ENCODE measurements around the gene IFFO2.

IFFO2 gene

GRCh38 chr1:18956193-18957135, at the start of gene IFFO2:
Gene IFFO2, minus strand, starts transcription at chr1:18956676. Its CDS starts 344 bp downstream, at chr1:18956332.
- DNase-seq: peak; percentile 98

GRCh38 chr1:19006000-19006399, 49.5 kb upstream of the IFFO2 start:
- DNase-seq: no peak

- no peak for DNase-seq
Observed at GRCh38 chr1:19003371-19004290, 47.2 kb upstream of the IFFO2 start.

- no peak for DNase-seq
Observed at GRCh38 chr1:19000065-19000464, 43.6 kb upstream of the IFFO2 start.

GRCh38 chr1:18999359-18999758, 42.9 kb upstream of the IFFO2 start:
- DNase-seq: no peak

GRCh38 chr1:18998016-18998724, 41.7 kb upstream of the IFFO2 start:
- DNase-seq: no peak

- no peak for DNase-seq
Observed at GRCh38 chr1:18997508-18997907, 41.0 kb upstream of the IFFO2 start.

GRCh38 chr1:18996548-18997177, 40.2 kb upstream of the IFFO2 start:
- DNase-seq: no peak

GRCh38 chr1:18994381-18994780, 37.9 kb upstream of the IFFO2 start:
- no peak for DNase-seq

GRCh38 chr1:18992646-18993045, 36.2 kb upstream of the IFFO2 start:
- no peak for DNase-seq

GRCh38 chr1:18991585-18991984, 35.1 kb upstream of the IFFO2 start:
- DNase-seq: no peak

- DNase-seq: no peak
Observed at GRCh38 chr1:18989896-18990295, 33.4 kb upstream of the IFFO2 start.

GRCh38 chr1:18989176-18989799, 32.8 kb upstream of the IFFO2 start:
- no peak for DNase-seq

GRCh38 chr1:18981242-18981641, 24.8 kb upstream of the IFFO2 start:
- no peak for DNase-seq

GRCh38 chr1:18978706-18979105, 22.2 kb upstream of the IFFO2 start:
- no peak for DNase-seq

- DNase-seq: no peak
Observed at GRCh38 chr1:18977428-18977827, 21.0 kb upstream of the IFFO2 start.

- DNase-seq: no peak
Observed at GRCh38 chr1:18976096-18976495, 19.6 kb upstream of the IFFO2 start.

GRCh38 chr1:18974606-18975005, 18.1 kb upstream of the IFFO2 start:
- no peak for DNase-seq

- DNase-seq: no peak
Observed at GRCh38 chr1:18974005-18974404, 17.5 kb upstream of the IFFO2 start.

- DNase-seq: no peak
Observed at GRCh38 chr1:18973446-18973955, 17.0 kb upstream of the IFFO2 start.

- DNase-seq: no peak
Observed at GRCh38 chr1:18972991-18973390, 16.5 kb upstream of the IFFO2 start.

- DNase-seq: no peak
Observed at GRCh38 chr1:18972531-18972930, 16.1 kb upstream of the IFFO2 start.

Measured in activated naive CD4-positive, alpha-beta T cell treated with Interleukin-2 at 50 U/mL for 16 hours (primary cell).